ENCODE measurements around the gene PRUNE2.

Gene PRUNE2

GRCh38 chr9:76655971-76656370 is 249.9 kb downstream of the PRUNE2 start:
- no peak for DNase-seq (ENCODE audit: low spot score)

- no peak for DNase-seq (ENCODE audit: low spot score)
Observed at GRCh38 chr9:76655121-76655541, 250.8 kb downstream of the PRUNE2 start.

- DNase-seq (ENCODE audit: low spot score): no peak
Observed at GRCh38 chr9:76654575-76654974, 251.3 kb downstream of the PRUNE2 start.

GRCh38 chr9:76654051-76654461 is 251.9 kb downstream of the PRUNE2 start:
- no peak for DNase-seq (ENCODE audit: low spot score)

- no peak for DNase-seq (ENCODE audit: low spot score)
Observed at GRCh38 chr9:76652894-76653293, 253.0 kb downstream of the PRUNE2 start.

GRCh38 chr9:76651119-76651705 is 254.7 kb downstream of the PRUNE2 start:
- DNase-seq (ENCODE audit: low spot score): no peak

GRCh38 chr9:76650692-76651091 is 255.2 kb downstream of the PRUNE2 start:
- no peak for DNase-seq (ENCODE audit: low spot score)

- no peak for DNase-seq (ENCODE audit: low spot score)
Observed at GRCh38 chr9:76649894-76650293, 256.0 kb downstream of the PRUNE2 start.

- no peak for DNase-seq (ENCODE audit: low spot score)
Observed at GRCh38 chr9:76646249-76646648, 259.7 kb downstream of the PRUNE2 start.

- no peak for DNase-seq (ENCODE audit: low spot score)
Observed at GRCh38 chr9:76644647-76645250, 261.2 kb downstream of the PRUNE2 start.

GRCh38 chr9:76644171-76644570 is 261.7 kb downstream of the PRUNE2 start:
- no peak for DNase-seq (ENCODE audit: low spot score)

GRCh38 chr9:76643399-76644117 is 262.4 kb downstream of the PRUNE2 start:
- DNase-seq (ENCODE audit: low spot score): no peak

GRCh38 chr9:76642701-76643209 is 263.2 kb downstream of the PRUNE2 start:
- DNase-seq (ENCODE audit: low spot score): no peak

GRCh38 chr9:76642074-76642473 is 263.8 kb downstream of the PRUNE2 start:
- DNase-seq (ENCODE audit: low spot score): no peak

GRCh38 chr9:76638001-76638400 is 267.9 kb downstream of the PRUNE2 start:
- no peak for DNase-seq (ENCODE audit: low spot score)

GRCh38 chr9:76637416-76637815 is 268.5 kb downstream of the PRUNE2 start:
- DNase-seq (ENCODE audit: low spot score): no peak

- DNase-seq (ENCODE audit: low spot score): peak; percentile 24
Observed at GRCh38 chr9:76634356-76635054, 271.4 kb downstream of the PRUNE2 start.

- DNase-seq (ENCODE audit: low spot score): no peak
Observed at GRCh38 chr9:76630916-76631315, 275.0 kb downstream of the PRUNE2 start.

- no peak for DNase-seq (ENCODE audit: low spot score)
Observed at GRCh38 chr9:76629205-76629990, 276.5 kb downstream of the PRUNE2 start.

GRCh38 chr9:76628155-76628554 is 277.8 kb downstream of the PRUNE2 start:
- no peak for DNase-seq (ENCODE audit: low spot score)

GRCh38 chr9:76626980-76627379 is 278.9 kb downstream of the PRUNE2 start:
- DNase-seq (ENCODE audit: low spot score): no peak

GRCh38 chr9:76626141-76626540 is 279.8 kb downstream of the PRUNE2 start:
- DNase-seq (ENCODE audit: low spot score): no peak
